Measurements from ENCODE around the gene TMEM63A. TPM values are rescaled to one million over a fixed set of nuclear protein-coding genes. Genes with fewer than 3 reads are reported as not detected.
A peak's percentile ranks its signal among the peaks of the same experiment; 100 is the strongest.

TMEM63A gene
- polyA plus RNA-seq, 1 experiment = 41.8 TPM

- TF ChIP-seq CTCF (IDR thresholded peaks at IDR 0.05; ENCODE audit: insufficient read depth, low read depth, low read length) = no peak
- H3K4me3 ChIP-seq (ENCODE audit: low read depth, low read length) = no peak overlapping the region
- peaks cover 21% of the 10 kb centered on the region for H3K36me3 ChIP-seq (ENCODE audit: control insufficient read depth, insufficient read depth, low read length)
- ChIA-PET POLR2A (no interaction called here), CTCF (interaction anchor here (0.7 to 5.8 kb wide), 15 partner anchors 8 to 392 kb away, joined by 3 to 57 read pairs (median 4); partner anchors contain the start of gene SRP9)
- no peaks in the 10 kb centered on the region for H3K27me3 ChIP-seq (ENCODE audit: control insufficient read depth, insufficient read depth, low read length)
- no peak for DNase-seq (ENCODE audit: low read depth)
Observed at GRCh38 chr1:225846331-225847310, 35.6 kb downstream of the TMEM63A start.

- ChIA-PET POLR2A (no interaction called here), CTCF (interaction anchor here (0.8 to 5.8 kb wide), 17 partner anchors 9 to 391 kb away, joined by 3 to 57 read pairs (median 4); partner anchors contain the start of genes EPHX1 and SRP9)
- Histone ChIP-seq H3K36me3 (ENCODE audit: control insufficient read depth, insufficient read depth, low read length) (peaks cover 18% of the 10 kb centered on the region), H3K27me3 (ENCODE audit: control insufficient read depth, insufficient read depth, low read length) (no peaks in the 10 kb centered on the region), H3K4me3 (ENCODE audit: low read depth, low read length) (no peak overlapping the region)
- no peak for DNase-seq (ENCODE audit: low read depth)
- peak; percentile 87 for TF ChIP-seq CTCF (IDR thresholded peaks at IDR 0.05; ENCODE audit: insufficient read depth, low read depth, low read length)
Observed at GRCh38 chr1:225845571-225846259, 36.5 kb downstream of the TMEM63A start.

- CTCF ChIA-PET = interaction anchor here (0.8 to 5.8 kb wide), 10 partner anchors 10 to 369 kb away, joined by 3 to 57 read pairs (median 6); partner anchors contain the start of gene EPHX1
- Histone ChIP-seq H3K36me3 (ENCODE audit: control insufficient read depth, insufficient read depth, low read length) (peaks cover 18% of the 10 kb centered on the region), H3K27me3 (ENCODE audit: control insufficient read depth, insufficient read depth, low read length) (no peaks in the 10 kb centered on the region), H3K4me3 (ENCODE audit: low read depth, low read length) (no peak overlapping the region)
- TF ChIP-seq CTCF (IDR thresholded peaks at IDR 0.05; ENCODE audit: insufficient read depth, low read depth, low read length) = no peak
- POLR2A ChIA-PET = no interaction called here
- DNase-seq (ENCODE audit: low read depth) = no peak
Observed at GRCh38 chr1:225845097-225845496, 37.1 kb downstream of the TMEM63A start.

GRCh38 chr1:225844236-225845061 lies 37.7 kb downstream of the TMEM63A start:
- POLR2A ChIA-PET = no interaction called here
- TF ChIP-seq CTCF (IDR thresholded peaks at IDR 0.05; ENCODE audit: insufficient read depth, low read depth, low read length) = no peak
- DNase-seq (ENCODE audit: low read depth) = no peak
- H3K4me3 ChIP-seq (ENCODE audit: low read depth, low read length) = no peak overlapping the region
- CTCF ChIA-PET = interaction anchor here (0.8 to 5.8 kb wide), 8 partner anchors 10 to 368 kb away, joined by 3 to 57 read pairs (median 6); partner anchors contain the start of gene EPHX1
- H3K27me3 ChIP-seq (ENCODE audit: control insufficient read depth, insufficient read depth, low read length) = no peaks in the 10 kb centered on the region
- peaks cover 16% of the 10 kb centered on the region for H3K36me3 ChIP-seq (ENCODE audit: control insufficient read depth, insufficient read depth, low read length)
